K562 (cell line): Measurements from ENCODE around the gene B3GNT9. TPM values are rescaled to one million over a fixed set of nuclear protein-coding genes. Genes with fewer than 3 reads are reported as not detected.

ENCODE experiments used
- ATAC-seq: fragments of 200-7000 bp; cut with Tn5 transposase; 3 replicates; pipeline ENCODE4 v1.9.1; 2020; ENCODE audit warnings: moderate library complexity
- BruUV-seq: library from RNA; stranded (reverse); fragments of 400-500 nt; replicated peaks from 2 replicates; lab custom pipeline; 2021; lab: Mats Ljungman, UMichigan
- CTCF ChIA-PET: fragments of 300-600 bp; formaldehyde crosslinking; extraction: SDS; loops from one replicate; lab custom pipeline; 2021; ENCODE audit warnings: low intra/inter-chr PET ratio; lab: Yijun Ruan, JAX
- POLR2A ChIA-PET: fragments of 300-600, 350-650 bp; sonication (Branson Sonifier 250); formaldehyde crosslinking; extraction: SDS; loops from one replicate; lab custom pipeline; 2021; ENCODE audit warnings: antibody characterized with exemption, inconsistent platforms; lab: Yijun Ruan, JAX
- DNase-seq, 4 experiments: peaks; one replicate each; pipeline versions ENCODE4 v3.0.0 to v3.0.0-alpha.2; 2011 to 2018; ENCODE audit warnings: low spot score in 3 of 4, mixed read lengths in 3 of 4; ENCODE audit errors: extremely low read depth in 1 of 4
- FAIRE-seq: peaks from 2 replicates; lab custom pipeline; 2011; peaks lifted over from hg19 to GRCh38; lab: Jason Lieb, UNC
- H2AFZ ChIP-seq: 2 replicates; pipeline ENCODE4 v1.6.0; 2011; ENCODE audit warnings: low read depth, low read length, control low read depth, inconsistent platforms
- H3K27ac ChIP-seq: fragments of 200-600 bp; 3 replicates; pipeline ENCODE4 v1.8.0; 2011; ENCODE audit warnings: low read depth, mild to moderate bottlenecking, control low read depth, inconsistent platforms, low read length, moderate library complexity, mixed read lengths; ENCODE audit errors: extremely low read depth
- H3K27me3 ChIP-seq, 2 experiments: fragments of 300-600 bp in 1 of 2; 2 replicates in 1 of 2; 3 replicates in 1 of 2; pipeline versions ENCODE4 v1.6.0 to v1.8.0; 2011; ENCODE audit warnings: inconsistent platforms in 2 of 2, low read length in 2 of 2, mild to moderate bottlenecking in 1 of 2, mixed read lengths in 1 of 2, moderate library complexity in 1 of 2; ENCODE audit not compliant: control insufficient read depth in 2 of 2, insufficient read depth in 2 of 2
- H3K36me3 ChIP-seq: fragments of 300-600 bp; 3 replicates; pipeline ENCODE4 v1.8.0; 2011; ENCODE audit warnings: mild to moderate bottlenecking, low read length, inconsistent platforms; ENCODE audit not compliant: control insufficient read depth, insufficient read depth
- H3K4me1 ChIP-seq, 2 experiments: fragments of 200-600 bp in 1 of 2; replicated peaks in 1 of 2; 2 replicates in 1 of 2; 3 replicates in 1 of 2; pipeline versions ENCODE4 v1.5.1 to v1.8.0; 2011; ENCODE audit warnings: inconsistent platforms in 2 of 2, low read length in 2 of 2, mild to moderate bottlenecking in 1 of 2, mixed read lengths in 1 of 2, moderate library complexity in 1 of 2; ENCODE audit not compliant: control insufficient read depth in 2 of 2, insufficient read depth in 2 of 2
- H3K4me2 ChIP-seq: 2 replicates; pipeline ENCODE4 v1.6.1; 2011; ENCODE audit warnings: low read length, control low read depth, inconsistent platforms, mixed read lengths; ENCODE audit not compliant: insufficient read depth
- H3K4me3 ChIP-seq: fragments of 200-600 bp; sonication (generic), shearing (Covaris generic); 2 replicates; pipeline ENCODE4 v1.5.1; 2016; ENCODE audit warnings: control low read depth, inconsistent platforms
- H3K79me2 ChIP-seq: fragments of 200-600 bp; 3 replicates; pipeline ENCODE4 v1.8.0; 2011; ENCODE audit warnings: low read length, inconsistent platforms; ENCODE audit not compliant: control insufficient read depth, insufficient read depth
- H3K9ac ChIP-seq, 2 experiments: 2 replicates each; pipeline versions ENCODE4 v1.6.0 to v1.6.1; 2011; ENCODE audit warnings: low read depth in 2 of 2, low read length in 2 of 2, control low read depth in 1 of 2, inconsistent platforms in 1 of 2, mild to moderate bottlenecking in 1 of 2, mixed read lengths in 1 of 2; ENCODE audit not compliant: insufficient read depth in 1 of 2
- H3K9me1 ChIP-seq: one replicate; pipeline ENCODE4 v1.6.0; 2011; ENCODE audit warnings: inconsistent platforms, mild to moderate bottlenecking, low read length, moderate library complexity; ENCODE audit not compliant: control insufficient read depth, insufficient read depth
- H3K9me3 ChIP-seq: replicated peaks from 2 replicates; pipeline ENCODE4 v1.5.1; 2011; ENCODE audit warnings: low read depth, low read length, inconsistent platforms; ENCODE audit not compliant: control insufficient read depth, insufficient read depth
- H4K20me1 ChIP-seq: replicated peaks from 2 replicates; pipeline ENCODE4 v1.6.1; 2011; ENCODE audit warnings: low read length, inconsistent platforms, mixed read lengths; ENCODE audit not compliant: control insufficient read depth, insufficient read depth
- ARNT ChIP-seq, 2 experiments: fragments of 450-650 bp; IDR thresholded peaks; 2 replicates each; pipeline ENCODE4 v1.6.1; 2016; ENCODE audit warnings: mild to moderate bottlenecking in 1 of 2
- ESRRA ChIP-seq: fragments of 450-650 bp; IDR thresholded peaks from 2 replicates; pipeline ENCODE4 v1.6.1; 2014; ENCODE audit warnings: low read depth, mild to moderate bottlenecking, moderate library complexity, borderline replicate concordance
- HSF4 ChIP-seq: fragments of 250-450 bp; sonication (Bioruptor Pico); IDR thresholded peaks from 2 replicates; pipeline ENCODE4 v2.1.2; 2022; ENCODE audit warnings: mild to moderate bottlenecking, moderate library complexity, borderline replicate concordance
- MEF2A ChIP-seq: IDR thresholded peaks from 2 replicates; pipeline ENCODE4 v1.6.1; 2011; ENCODE audit warnings: low read depth, mild to moderate bottlenecking, low read length, moderate library complexity; ENCODE audit not compliant: control insufficient read depth
- POLR3A ChIP-seq: IDR thresholded peaks from 2 replicates; pipeline ENCODE4 v1.6.1; 2011; ENCODE audit warnings: borderline replicate concordance, mild to moderate bottlenecking, moderate library complexity; ENCODE audit not compliant: insufficient read length, insufficient read depth; ENCODE audit errors: extremely low read depth
- SETDB1 ChIP-seq: IDR thresholded peaks from one replicate; pipeline ENCODE4 v1.6.1; 2012; ENCODE audit warnings: low read length, control low read depth, inconsistent platforms
- SMARCB1 ChIP-seq: IDR thresholded peaks from 2 replicates; pipeline ENCODE4 v1.6.1; 2011; ENCODE audit warnings: improper control_type of control experiment, low read depth; ENCODE audit not compliant: insufficient read length
- SNRNP70 ChIP-seq: fragments of 200-400 bp; formaldehyde crosslinking; optimal IDR thresholded peaks from 2 replicates; pipeline ENCODE3; 2017; ENCODE audit warnings: low read depth, low read length
- ZNF551 ChIP-seq: fragments of 250-450 bp; sonication (Bioruptor Pico); IDR thresholded peaks from 2 replicates; pipeline ENCODE4 v1.5.0; 2021; ENCODE audit warnings: mild to moderate bottlenecking, moderate library complexity
- WGBS: fragments of 100-300 bp; shearing (Covaris generic); methylation state at CpG from one replicate; pipeline ENCODE4 v1.1.6; 2016; ENCODE audit warnings: low coverage, mixed read lengths; ENCODE audit not compliant: insufficient coverage; ENCODE audit errors: missing lambda C conversion rate; 5-methylcytosine and 5-hydroxymethylcytosine counted together
- in situ Hi-C: fragments of 300-500 bp; cut with MboI; formaldehyde crosslinking; loops from 4 replicates; pipeline ENCODE4 v1.15.0; 2018; ENCODE audit warnings: inconsistent platforms, mixed read lengths
- intact Hi-C: fragments of 100-400 bp; cut with micrococcal nuclease; formaldehyde crosslinking; loops from 2 replicates; pipeline ENCODE4 v1.14.2; 2022
- polyA plus RNA-seq, 8 experiments: library from polyadenylated mRNA; depleted of rRNA in 4 of 8; stranded (reverse) in 5 of 8; unstranded in 3 of 8; fragments of >200 nt; fragmentation: Nextera tagmentation in 2 of 8; fragmentation: Illumina TruSeq in 1 of 8; extraction: Ambion mirVana in 2 of 8; extraction: Trizol in 1 of 8; gene quantifications; 2 replicates each; pipeline versions ENCODE4 v1.2.1 to v1.2.3, GENCODE V29; 2011 to 2014; ENCODE audit warnings: inconsistent platforms in 1 of 8, missing spikeins in 1 of 8
- total RNA-seq, 7 experiments: library from RNA; depleted of rRNA in 6 of 7; stranded (reverse); fragments of >200 nt in 6 of 7; fragmentation: Illumina TruSeq in 2 of 7; extraction: Trizol in 2 of 7; gene quantifications; 2 replicates each; pipeline versions ENCODE4 v1.2.1 to v1.2.3, GENCODE V29; 2011 to 2021; ENCODE audit warnings: low replicate concordance in 1 of 7
- TF ChIP-seq, protein P1 (sequence below): fragments of 250-450 bp; sonication (Bioruptor Pico); IDR thresholded peaks from 2 replicates; pipeline ENCODE4 v1.5.0; 2021; ENCODE audit warnings: mild to moderate bottlenecking, moderate library complexity

Gene B3GNT9
- total and polyA plus RNA-seq, 9 of the 15 experiments (the other 6 are each of a cell fraction or from before 2014, with no cell fraction given): 0.01 to 1.8 (median 1.1) TPM; not detected in 1

DNA sequence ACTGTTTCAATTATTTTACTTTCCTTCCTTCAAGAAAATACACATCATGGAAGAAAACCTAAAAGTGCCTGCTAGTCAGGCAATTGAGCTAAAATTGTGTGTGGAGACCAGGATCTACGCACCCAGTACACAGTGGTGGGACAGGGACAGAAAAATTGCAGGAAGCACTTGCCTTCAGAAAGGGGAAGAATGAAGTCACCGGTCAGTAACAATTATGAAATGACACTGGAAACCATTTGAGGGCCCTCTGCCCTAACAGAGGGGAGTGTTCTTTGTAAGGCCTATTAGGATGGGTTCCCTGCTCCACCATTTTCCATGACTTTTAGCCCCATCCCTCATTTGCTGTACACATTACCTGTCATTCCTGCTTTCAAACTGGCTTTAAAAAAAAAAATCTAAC is 45.6 kb downstream of the B3GNT9 start:
- ATAC-seq (no peak), DNase-seq (no peak)
- H3K4me1 ChIP-seq: peaks cover 7 to 14% of the 10 kb centered on the region in 2 experiments; a peak in 4 of 5 replicates
- H3K36me3 ChIP-seq: peaks cover 12% of the 10 kb centered on the region; the same call in 1 of the 3 replicates
- H3K4me2 ChIP-seq: no peak overlapping the region
- no peak overlapping the region for H2AFZ ChIP-seq
- H3K4me3 ChIP-seq: no peak overlapping the region
- no peak overlapping the region for H3K27ac ChIP-seq
- in situ Hi-C loops: no loop called here
- WGBS: 48% methylated on average over 2 of the region's 2 CpGs
- peaks cover 6% of the 10 kb centered on the region for H3K79me2 ChIP-seq
- intact Hi-C loops: no loop called here
- POLR2A ChIA-PET: interaction anchor here (1.4 kb wide), 1 partner anchor 87 kb away, joined by 3 read pairs; no protein-coding TSS in a partner anchor
- no peak overlapping the region for H3K9ac ChIP-seq
- BruUV-seq: no TSS peak
- TF ChIP-seq POLR3A (no peak), MEF2A (no peak), SMARCB1 (no peak), ARNT (IDR thresholded peaks at IDR 0.05) (no peak), HSF4 (CRISPR knock-in tag) (no peak), ESRRA (no peak), ZNF551 (CRISPR knock-in tag) (no peak), SNRNP70 (no peak), SETDB1 (no peak)
- TF ChIP-seq, protein P1, sequence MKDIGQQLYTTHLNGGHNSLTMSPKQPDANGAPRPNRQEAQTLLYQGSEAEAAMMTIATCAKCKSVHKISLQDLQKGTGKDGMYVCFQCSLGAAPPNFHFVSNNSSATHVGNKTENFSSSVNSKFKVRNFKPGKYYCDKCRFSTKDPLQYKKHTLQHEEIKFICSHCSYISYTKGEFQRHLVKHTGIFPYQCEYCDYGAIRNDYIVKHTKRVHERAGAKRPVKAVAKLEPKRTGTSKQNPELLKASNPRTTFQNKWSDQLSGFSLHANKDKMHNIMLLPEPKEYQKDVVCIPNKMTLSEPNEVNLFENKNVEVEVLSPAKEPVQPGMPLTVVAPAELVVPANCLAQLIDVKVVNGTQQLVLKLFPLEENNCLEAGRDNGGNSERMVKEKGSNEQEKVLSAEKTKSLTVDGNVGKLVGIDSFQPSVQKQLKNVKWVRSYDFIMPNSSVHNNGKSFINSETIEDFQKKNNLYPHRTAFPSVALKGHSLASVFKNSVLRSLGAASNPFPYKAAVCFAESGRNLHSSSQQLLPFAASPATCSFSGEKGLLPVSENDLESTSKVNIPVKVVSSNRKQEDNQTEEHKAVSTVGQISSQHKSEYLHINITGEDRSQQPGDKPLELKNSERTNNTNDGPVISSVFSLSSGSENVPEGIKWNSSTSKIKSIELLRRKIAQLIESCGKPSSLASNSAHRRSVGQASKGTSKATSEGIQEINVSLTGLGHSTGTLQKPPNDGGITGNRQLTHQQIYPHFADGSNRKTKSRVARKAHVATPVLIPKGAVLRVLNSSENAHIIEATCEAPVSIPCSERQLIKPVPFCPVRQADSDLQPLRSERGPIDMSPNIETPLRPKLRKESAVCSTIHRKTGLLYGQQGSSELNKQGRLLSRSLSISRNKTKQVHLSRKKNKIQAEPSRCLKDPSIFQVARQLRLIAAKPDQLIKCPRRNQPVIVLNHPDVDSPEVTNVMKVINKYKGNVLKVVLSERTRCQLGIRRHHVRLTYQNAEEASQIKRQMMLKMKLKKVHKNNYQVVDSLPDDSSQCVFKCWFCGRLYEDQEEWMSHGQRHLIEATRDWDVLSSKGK (CRISPR knock-in tag): no peak
- TF ChIP-seq, all 486 proteins: peak for 0
- no peaks in the 10 kb centered on the region for H3K9me1 ChIP-seq
- FAIRE-seq: no peak
- H3K9me3 ChIP-seq: no peaks in the 10 kb centered on the region
- H3K27me3 ChIP-seq: no peaks in the 10 kb centered on the region
- no peaks in the 10 kb centered on the region for H4K20me1 ChIP-seq
- CTCF ChIA-PET: no interaction called here
